Measurements from ENCODE around the gene NOTCH4.

The NOTCH4 gene

GRCh38 chr6:32178547-32179440 lies 45.1 kb downstream of the NOTCH4 start:
- no peak for DNase-seq

GRCh38 chr6:32177788-32178546 lies 45.9 kb downstream of the NOTCH4 start, which contains the start of gene RNF5:
RNF5 (plus strand) TSS chr6:32178405; CDS start chr6:32178512, 107 bp downstream.
- peak; percentile 100 for DNase-seq

- peak; percentile 90 for DNase-seq
These were observed 46.6 kb downstream of the NOTCH4 start for GRCh38 chr6:32177183-32177787.

DNA sequence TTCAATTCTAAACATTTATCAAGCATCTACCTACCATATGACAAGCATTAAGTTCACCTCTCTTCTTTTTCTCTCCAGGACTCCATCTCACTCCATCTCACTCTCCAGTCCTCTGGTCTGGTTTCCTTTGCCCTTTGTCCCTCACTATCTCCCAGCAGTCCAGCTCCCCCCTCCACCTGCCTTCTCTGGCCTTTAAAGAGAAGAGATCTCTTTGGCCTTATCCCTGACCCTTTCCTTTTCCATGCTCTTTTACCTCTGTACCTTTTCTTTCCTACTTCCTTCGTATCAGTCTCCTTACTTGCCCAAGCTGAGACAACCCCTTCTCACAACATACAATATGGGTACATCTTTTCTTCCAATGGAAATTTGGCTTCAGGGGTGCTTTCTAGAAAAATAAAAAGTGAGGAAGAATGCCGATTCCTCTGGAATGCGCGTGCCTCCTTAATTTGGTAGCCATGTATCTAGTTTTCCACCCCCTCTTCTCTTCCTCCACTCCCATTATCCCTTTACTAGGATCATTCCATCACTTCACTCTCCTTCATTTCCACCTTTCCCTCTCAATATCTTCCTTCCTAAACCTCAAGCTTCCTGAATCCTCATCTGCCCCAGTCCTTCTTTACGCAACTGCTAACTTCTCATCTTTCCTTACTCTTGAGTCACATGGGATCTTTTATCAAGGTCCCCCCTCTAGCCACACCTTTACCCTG lies 47.2 kb downstream of the NOTCH4 start:
- DNase-seq = peak; percentile 54

DNA sequence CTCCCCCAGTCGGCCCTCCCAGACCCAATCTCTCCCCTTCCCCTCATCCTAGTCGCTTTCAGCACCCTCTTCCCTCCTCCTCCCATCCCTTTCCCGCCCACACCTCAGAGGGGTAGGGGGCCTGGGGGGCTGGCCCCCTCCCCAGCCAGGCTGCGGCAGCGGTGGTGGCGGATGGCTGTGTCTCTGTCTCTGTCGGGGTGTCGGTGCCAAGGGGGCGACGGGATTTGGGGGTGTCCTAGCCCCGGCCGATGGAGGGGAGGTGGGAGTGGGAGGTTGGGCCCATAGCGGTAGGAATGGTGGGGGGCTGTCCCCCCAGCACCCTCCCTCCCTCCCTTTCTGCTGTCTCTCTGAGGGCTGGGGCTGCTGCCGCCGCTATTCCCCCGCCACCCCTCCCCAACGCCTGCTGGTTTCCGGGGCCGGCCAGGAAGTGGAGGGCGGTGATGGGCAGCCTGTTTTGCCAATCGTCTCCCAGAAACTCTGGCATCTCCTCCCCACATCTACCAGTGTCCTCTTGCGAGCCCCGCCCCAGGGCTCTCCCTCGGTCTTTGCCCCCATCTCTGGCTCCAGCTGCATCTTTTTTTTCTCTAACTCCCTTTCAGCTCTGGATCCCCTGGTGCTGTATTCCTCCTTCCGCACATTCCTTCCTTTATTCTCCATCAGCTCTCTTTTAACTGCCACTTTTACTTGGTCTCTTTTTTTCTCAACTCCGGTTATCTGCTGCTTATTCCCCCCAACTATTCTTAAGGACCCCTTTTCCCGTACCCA lies 48.0 kb downstream of the NOTCH4 start, which contains the start of gene AGPAT1:
Gene AGPAT1 (minus strand): TSS at position 374 of the 765 bp plus-strand sequence. CDS start 4,588 bp downstream, outside the sequence.
- DNase-seq = peak; percentile 96

GRCh38 chr6:32175322-32175710 lies 48.6 kb downstream of the NOTCH4 start:
- DNase-seq = no peak

- DNase-seq = no peak
These were observed 49.5 kb downstream of the NOTCH4 start for GRCh38 chr6:32174416-32174815.

DNA sequence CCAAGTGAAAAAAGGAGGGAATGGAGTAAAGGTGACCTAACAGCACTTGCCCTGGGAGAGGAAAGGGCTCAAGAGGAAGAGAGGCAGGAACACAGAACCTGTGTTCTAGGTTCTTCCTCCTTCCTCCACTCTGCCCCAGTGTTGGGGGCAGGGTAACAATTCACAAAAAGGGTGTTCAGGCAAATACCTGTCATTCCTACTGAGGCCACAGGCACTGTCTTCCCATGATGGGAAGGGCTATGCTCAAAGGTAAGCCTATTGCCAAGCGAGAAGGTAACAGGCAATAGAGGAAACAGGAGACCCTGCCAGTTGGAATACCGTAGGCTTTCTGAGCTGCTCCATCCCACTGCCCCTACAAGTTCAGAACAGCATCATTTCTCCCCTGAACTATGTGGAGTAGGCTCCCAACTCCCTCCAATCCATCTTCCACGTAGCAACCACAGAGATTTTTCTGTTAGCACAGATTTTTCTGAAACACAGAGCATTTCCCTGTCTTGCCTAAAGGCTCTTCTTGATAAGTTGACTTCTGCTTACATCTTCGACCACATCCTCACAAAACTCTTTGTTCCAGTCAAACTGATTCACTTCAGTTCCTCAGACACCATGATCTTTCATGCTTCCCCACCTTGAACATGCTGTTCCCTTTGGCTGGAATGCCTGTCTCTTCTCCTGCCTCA lies 50.7 kb downstream of the NOTCH4 start:
- no peak for DNase-seq

GRCh38 chr6:32171234-32171633 lies 52.6 kb downstream of the NOTCH4 start:
- no peak for DNase-seq

GRCh38 chr6:32170294-32170693 lies 53.6 kb downstream of the NOTCH4 start:
- DNase-seq = no peak

DNA sequence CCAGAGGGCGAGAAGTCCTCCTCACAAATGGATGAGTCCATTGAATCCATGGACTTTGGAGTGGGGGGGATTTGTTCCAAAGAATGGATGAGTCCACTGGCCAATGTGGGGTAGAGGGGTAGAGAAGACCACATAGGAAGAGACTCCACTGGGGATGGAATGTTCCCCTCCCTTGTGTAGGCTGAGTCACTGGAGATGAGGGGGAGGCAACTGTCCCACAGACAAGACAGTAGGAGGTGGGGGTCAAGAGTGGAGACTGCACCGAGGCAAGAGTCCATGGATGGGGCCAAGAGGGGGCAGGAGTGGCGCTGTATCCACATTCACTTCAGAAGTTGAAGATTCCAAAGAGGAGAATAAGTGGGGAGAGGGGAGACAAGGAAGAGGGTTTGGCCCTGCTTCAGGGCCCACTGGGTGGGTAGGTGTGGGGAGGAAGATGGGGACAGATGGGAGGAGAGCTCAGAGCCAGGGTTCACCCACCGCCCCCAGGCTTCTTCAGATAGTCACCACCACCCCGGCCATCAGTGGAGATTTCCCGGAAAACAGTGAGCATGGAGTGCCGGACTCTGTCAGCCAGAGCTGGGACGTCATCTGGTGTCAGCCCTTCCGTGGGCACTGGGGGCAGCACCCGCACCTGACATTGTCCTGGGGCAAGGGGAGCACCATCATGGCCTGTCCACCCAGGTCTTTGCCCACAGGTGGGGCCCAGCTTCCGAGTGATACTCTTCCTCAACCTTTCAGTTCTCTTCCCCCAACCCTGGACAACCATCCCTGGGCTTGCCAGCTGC lies 54.9 kb downstream of the NOTCH4 start:
- DNase-seq = no peak

- no peak for DNase-seq
These were observed 55.5 kb downstream of the NOTCH4 start for GRCh38 chr6:32168350-32168749.

GRCh38 chr6:32167761-32168262 lies 56.1 kb downstream of the NOTCH4 start:
- no peak for DNase-seq

- DNase-seq = no peak
These were observed 56.6 kb downstream of the NOTCH4 start for GRCh38 chr6:32167154-32167760.

DNA sequence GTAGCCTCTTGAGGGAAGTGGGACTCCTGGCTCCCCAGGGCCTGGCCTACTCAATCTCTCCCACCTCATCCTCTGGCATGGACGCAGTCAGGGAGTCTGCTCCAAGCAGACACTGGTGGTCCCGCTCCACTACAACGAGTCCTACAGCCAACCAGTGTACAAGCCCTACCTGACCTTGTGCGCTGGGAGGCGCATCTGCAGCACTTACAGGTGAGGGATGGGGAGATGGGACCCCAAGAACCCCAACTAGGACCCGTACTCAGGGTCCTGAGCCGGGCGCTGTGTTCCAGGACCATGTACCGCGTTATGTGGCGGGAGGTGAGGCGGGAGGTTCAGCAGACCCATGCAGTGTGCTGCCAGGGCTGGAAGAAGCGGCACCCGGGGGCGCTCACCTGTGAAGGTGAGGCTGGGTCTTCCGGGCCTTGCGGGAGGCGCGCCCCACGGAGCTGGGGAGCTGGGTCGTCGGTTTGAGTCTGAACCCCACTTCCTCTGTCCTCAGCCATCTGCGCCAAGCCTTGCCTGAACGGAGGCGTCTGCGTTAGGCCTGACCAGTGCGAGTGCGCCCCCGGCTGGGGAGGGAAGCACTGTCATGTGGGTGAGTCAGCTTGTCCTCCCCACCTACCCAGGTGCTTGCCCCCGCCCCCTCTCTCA lies 57.3 kb downstream of the NOTCH4 start:
- no peak for DNase-seq

DNA sequence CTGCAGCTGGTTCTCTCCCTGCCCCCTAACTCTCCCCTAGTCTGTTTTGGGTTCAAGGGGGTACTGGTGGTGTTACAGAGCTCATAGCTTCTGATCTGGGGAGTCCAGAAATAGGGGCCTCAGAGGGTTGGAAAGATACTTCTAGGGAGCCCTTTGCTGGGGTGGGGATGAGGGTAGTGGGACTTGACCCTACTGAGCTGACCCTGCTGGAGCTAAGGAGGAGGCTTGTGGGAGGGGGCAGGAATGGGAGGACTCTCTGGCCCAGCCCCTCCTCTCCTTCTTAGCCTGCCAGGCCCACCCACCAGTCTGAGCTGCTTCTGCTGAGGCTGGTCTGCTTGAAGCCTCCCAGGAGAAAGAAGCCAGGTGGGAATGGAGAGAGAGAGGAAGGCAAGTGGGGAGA lies 59.6 kb downstream of the NOTCH4 start, which contains the start of gene EGFL8:
Gene EGFL8 (plus strand): TSS at position 301 of the 400 bp plus-strand sequence. CDS start 1,571 bp downstream, outside the sequence.
- no peak for DNase-seq

GRCh38 chr6:32163559-32164258 lies 60.2 kb downstream of the NOTCH4 start:
- no peak for DNase-seq

GRCh38 chr6:32158052-32158451 lies 65.8 kb downstream of the NOTCH4 start:
- DNase-seq = no peak

Measured in NCI-H748 treated with DMSO at 0.1 percent for 48 hours (cell line).